Mesothelial cell of epicardium (in vitro differentiated cells): Measurements from ENCODE around the gene CRBN. TPM values are rescaled to one million over a fixed set of nuclear protein-coding genes. Genes with fewer than 3 reads are reported as not detected.

Experiments used
- DNase-seq, 2 experiments: peaks; one replicate each; pipeline ENCODE4 v3.0.0; 2021; ENCODE audit warnings: low spot score in 2 of 2; ENCODE audit not compliant: unreplicated experiment in 2 of 2
- H3K27ac Mint-ChIP-seq: 2 replicates; pipeline ENCODE4 v1.8.0; 2021; ENCODE audit warnings: mixed read lengths
- H3K27me3 Mint-ChIP-seq: 2 replicates; pipeline ENCODE4 v1.8.0; 2021; ENCODE audit warnings: low read depth, mixed read lengths
- H3K36me3 Mint-ChIP-seq: 2 replicates; pipeline ENCODE4 v1.8.0; 2021; ENCODE audit warnings: mixed read lengths
- H3K4me1 Mint-ChIP-seq: 2 replicates; pipeline ENCODE4 v1.8.0; 2021; ENCODE audit warnings: mixed read lengths
- H3K4me3 Mint-ChIP-seq: 2 replicates; pipeline ENCODE4 v1.8.0; 2021; ENCODE audit warnings: mild to moderate bottlenecking, moderate library complexity, mixed read lengths
- H3K9me3 Mint-ChIP-seq: 2 replicates; pipeline ENCODE4 v1.8.0; 2021; ENCODE audit warnings: mixed read lengths
- CTCF ChIP-seq: fragments of 200-600 bp; sonication (generic); IDR thresholded peaks from one replicate; pipeline ENCODE4 v1.5.0; 2021; ENCODE audit warnings: antibody characterized with exemption; ENCODE audit not compliant: unreplicated experiment
- total RNA-seq: library from RNA; stranded (reverse); gene quantifications from 3 replicates; pipeline ENCODE4 v1.2.1, GENCODE V29; 2021

The CRBN gene
- total RNA-seq, 1 donor from 2014 or later, result 44.5 TPM

GRCh38 chr3:3209714-3210113 is 30.2 kb upstream of the CRBN start:
- Mint-ChIP-seq H3K36me3 (no peaks in the 10 kb centered on the region), H3K4me3 (no peak overlapping the region), H3K27me3 (no peaks in the 10 kb centered on the region), H3K9me3 (peaks cover 9% of the 10 kb centered on the region), H3K27ac (no peak overlapping the region), H3K4me1 (no peaks in the 10 kb centered on the region)
- DNase-seq, result no peak
- no peak for TF ChIP-seq CTCF

GRCh38 chr3:3209057-3209456 is 29.6 kb upstream of the CRBN start:
- Mint-ChIP-seq H3K27ac (no peak overlapping the region), H3K4me1 (no peaks in the 10 kb centered on the region), H3K27me3 (no peaks in the 10 kb centered on the region), H3K4me3 (no peak overlapping the region), H3K9me3 (peaks cover 9% of the 10 kb centered on the region), H3K36me3 (no peaks in the 10 kb centered on the region)
- DNase-seq, result no peak
- TF ChIP-seq CTCF, result no peak

- no peak for TF ChIP-seq CTCF
- no peaks in the 10 kb centered on the region for H3K36me3 Mint-ChIP-seq
- peaks cover 3% of the 10 kb centered on the region for H3K9me3 Mint-ChIP-seq
- DNase-seq, result no peak
- H3K4me1 Mint-ChIP-seq, result peaks cover 13% of the 10 kb centered on the region
- H3K27ac Mint-ChIP-seq, result no peak overlapping the region
- no peak overlapping the region for H3K4me3 Mint-ChIP-seq
- H3K27me3 Mint-ChIP-seq, result peaks cover 11% of the 10 kb centered on the region
These were observed 22.1 kb upstream of the CRBN start for GRCh38 chr3:3201611-3202010.

GRCh38 chr3:3200632-3201212 is 21.2 kb upstream of the CRBN start:
- H3K4me1 Mint-ChIP-seq, result peaks cover 13% of the 10 kb centered on the region
- peak; percentile 81 for TF ChIP-seq CTCF
- H3K9me3 Mint-ChIP-seq, result peaks cover 3% of the 10 kb centered on the region
- H3K4me3 Mint-ChIP-seq, result no peak overlapping the region
- H3K36me3 Mint-ChIP-seq, result no peaks in the 10 kb centered on the region
- no peak overlapping the region for H3K27ac Mint-ChIP-seq
- DNase-seq, result peak; percentile 36 to 54
- H3K27me3 Mint-ChIP-seq, result peaks cover 15% of the 10 kb centered on the region

GRCh38 chr3:3199306-3199705 is 19.8 kb upstream of the CRBN start:
- no peak for DNase-seq

More at GRCh38 chr3:3199306-3199705, 19.8 kb upstream of the CRBN start:
- peaks cover 3% of the 10 kb centered on the region for H3K9me3 Mint-ChIP-seq
- peaks cover 24% of the 10 kb centered on the region for H3K27me3 Mint-ChIP-seq
- H3K4me1 Mint-ChIP-seq, result peaks cover 13% of the 10 kb centered on the region
- H3K27ac Mint-ChIP-seq, result no peak overlapping the region
- no peak for TF ChIP-seq CTCF
- H3K36me3 Mint-ChIP-seq, result no peaks in the 10 kb centered on the region
- no peak overlapping the region for H3K4me3 Mint-ChIP-seq
